ENCODE data around the gene C5orf24. TPM values are rescaled to one million over a fixed set of nuclear protein-coding genes. Genes with fewer than 3 reads are reported as not detected.
A peak's percentile ranks its signal among the peaks of the same experiment; 100 is the strongest.

C5orf24 gene
- 61.7 TPM for polyA plus RNA-seq
- long read RNA-seq, donor 1, full-length matches to known transcripts = 21 of 21 reads
- long read RNA-seq, donor 1, partial matches to known transcripts = 0 of 21 reads
- long read RNA-seq, donor 1, other reads (novel, unspliced or antisense) = 0 of 21 reads
- long read RNA-seq, donor 2, full-length matches to known transcripts = 29 of 29 reads
- long read RNA-seq, donor 2, partial matches to known transcripts = 0 of 29 reads
- long read RNA-seq, donor 2, other reads (novel, unspliced or antisense) = 0 of 29 reads
- long read RNA-seq, donor 3, full-length matches to known transcripts = 47 of 47 reads
- long read RNA-seq, donor 3, partial matches to known transcripts = 0 of 47 reads
- long read RNA-seq, donor 3, other reads (novel, unspliced or antisense) = 0 of 47 reads
- long read RNA-seq, donor 4, full-length matches to known transcripts = 6 of 6 reads
- long read RNA-seq, donor 4, partial matches to known transcripts = 0 of 6 reads
- long read RNA-seq, donor 4, other reads (novel, unspliced or antisense) = 0 of 6 reads
- long read RNA-seq, donor 5, full-length matches to known transcripts = 14 of 14 reads
- long read RNA-seq, donor 5, partial matches to known transcripts = 0 of 14 reads
- long read RNA-seq, donor 5, other reads (novel, unspliced or antisense) = 0 of 14 reads
- long read RNA-seq, donor 6, full-length matches to known transcripts = 26 of 26 reads
- long read RNA-seq, donor 6, partial matches to known transcripts = 0 of 26 reads
- long read RNA-seq, donor 6, other reads (novel, unspliced or antisense) = 0 of 26 reads
- long read RNA-seq, donor 7, full-length matches to known transcripts = 18 of 18 reads
- long read RNA-seq, donor 7, partial matches to known transcripts = 0 of 18 reads
- long read RNA-seq, donor 7, other reads (novel, unspliced or antisense) = 0 of 18 reads
- long read RNA-seq, donor 8, full-length matches to known transcripts = 44 of 44 reads
- long read RNA-seq, donor 8, partial matches to known transcripts = 0 of 44 reads
- long read RNA-seq, donor 8, other reads (novel, unspliced or antisense) = 0 of 44 reads
- long read RNA-seq, donor 9, full-length matches to known transcripts = 25 of 25 reads
- long read RNA-seq, donor 9, partial matches to known transcripts = 0 of 25 reads
- long read RNA-seq, donor 9, other reads (novel, unspliced or antisense) = 0 of 25 reads
- long read RNA-seq, donor 10, full-length matches to known transcripts = 29 of 29 reads
- long read RNA-seq, donor 10, partial matches to known transcripts = 0 of 29 reads
- long read RNA-seq, donor 10, other reads (novel, unspliced or antisense) = 0 of 29 reads
- long read RNA-seq, donor 11, full-length matches to known transcripts = 16 of 16 reads
- long read RNA-seq, donor 11, partial matches to known transcripts = 0 of 16 reads
- long read RNA-seq, donor 11, other reads (novel, unspliced or antisense) = 0 of 16 reads

DNA sequence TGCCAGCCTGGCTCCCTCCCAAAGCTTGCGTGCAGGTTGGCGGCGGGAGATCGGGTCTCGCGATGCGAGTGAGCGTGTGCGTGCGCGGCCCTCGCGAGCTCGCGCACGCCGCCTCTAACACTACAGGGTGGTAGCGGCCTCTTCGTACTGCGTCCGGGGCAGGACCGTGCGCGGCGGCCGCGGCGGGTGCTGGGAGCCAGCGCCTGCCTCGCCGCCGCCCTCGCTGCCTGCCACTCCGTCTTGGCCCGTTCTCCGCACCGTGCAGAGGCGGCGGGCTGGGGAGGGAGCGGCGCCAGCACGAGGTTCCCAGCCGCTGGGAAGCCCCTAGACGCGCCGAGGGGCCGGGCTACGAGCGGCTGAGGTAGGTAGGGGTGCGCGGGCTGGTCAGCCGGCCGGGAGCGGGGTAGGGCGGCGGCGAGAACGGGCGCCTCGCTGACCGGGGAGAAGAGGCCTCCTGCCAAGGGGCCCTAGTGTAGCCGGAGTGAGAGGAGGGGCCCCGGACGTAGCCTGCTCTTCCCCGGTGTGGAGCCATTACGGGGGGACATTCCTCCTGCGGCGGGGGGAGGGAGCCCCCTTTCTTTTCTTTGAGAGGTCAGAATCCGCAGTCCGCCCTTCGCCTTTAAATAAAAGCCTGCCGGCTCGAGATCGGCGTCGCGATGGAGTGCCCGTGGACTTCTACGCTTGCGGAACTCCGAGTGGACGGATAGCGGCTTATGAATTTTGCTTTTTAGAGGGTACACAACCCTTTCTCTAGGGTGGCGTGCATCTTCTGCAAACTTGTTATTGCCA, at the start of gene C5orf24:
C5orf24 (plus strand) TSS at position 117 of the 789 bp plus-strand sequence. CDS start 8,933 bp downstream, outside the sequence.
- Histone ChIP-seq H3K9me3 (ENCODE audit: control insufficient read depth, low read depth, low read length) (no peaks in the 10 kb centered on the region), H3K27ac (ENCODE audit: low read length) (peak within 1 kb of the TSS; percentile 90), H3K4me1 (ENCODE audit: control insufficient read depth, insufficient read depth, low read length) (peaks cover 12% of the 10 kb centered on the region), H3K4me3 (ENCODE audit: low read length) (peak within 1 kb of the TSS; percentile 59), H3K27me3 (ENCODE audit: control insufficient read depth, insufficient read depth, low read length) (no peaks in the 10 kb centered on the region), H3K36me3 (ENCODE audit: control insufficient read depth, insufficient read depth, low read length) (peaks cover 17% of the 10 kb centered on the region)
- WGBS (ENCODE audit: insufficient coverage, low lambda C conversion rate) = no CpG with 5 or more reads among the region's 84 CpGs
- DNase-seq = peak; percentile 97

GRCh38 chr5:134798468-134798867, 47.3 kb upstream of the C5orf24 start:
- DNase-seq = no peak
- Histone ChIP-seq H3K4me1 (ENCODE audit: control insufficient read depth, insufficient read depth, low read length) (no peaks in the 10 kb centered on the region), H3K9me3 (ENCODE audit: control insufficient read depth, low read depth, low read length) (no peaks in the 10 kb centered on the region), H3K27me3 (ENCODE audit: control insufficient read depth, insufficient read depth, low read length) (no peaks in the 10 kb centered on the region), H3K36me3 (ENCODE audit: control insufficient read depth, insufficient read depth, low read length) (peaks cover 64% of the 10 kb centered on the region), H3K27ac (ENCODE audit: low read length) (no peak overlapping the region), H3K4me3 (ENCODE audit: low read length) (no peak overlapping the region)
- WGBS (ENCODE audit: insufficient coverage, low lambda C conversion rate) = 90% methylated on average over 1 of the region's 5 CpGs

- Histone ChIP-seq H3K27ac (ENCODE audit: low read length) (no peak overlapping the region), H3K9me3 (ENCODE audit: control insufficient read depth, low read depth, low read length) (no peaks in the 10 kb centered on the region), H3K4me1 (ENCODE audit: control insufficient read depth, insufficient read depth, low read length) (peaks cover 6% of the 10 kb centered on the region), H3K4me3 (ENCODE audit: low read length) (no peak overlapping the region), H3K36me3 (ENCODE audit: control insufficient read depth, insufficient read depth, low read length) (peaks cover 32% of the 10 kb centered on the region), H3K27me3 (ENCODE audit: control insufficient read depth, insufficient read depth, low read length) (no peaks in the 10 kb centered on the region)
- DNase-seq = no peak
- 80% methylated on average over 1 of the region's 4 CpGs for WGBS (ENCODE audit: insufficient coverage, low lambda C conversion rate)
These were observed 41.9 kb upstream of the C5orf24 start for GRCh38 chr5:134803821-134804220.

DNA sequence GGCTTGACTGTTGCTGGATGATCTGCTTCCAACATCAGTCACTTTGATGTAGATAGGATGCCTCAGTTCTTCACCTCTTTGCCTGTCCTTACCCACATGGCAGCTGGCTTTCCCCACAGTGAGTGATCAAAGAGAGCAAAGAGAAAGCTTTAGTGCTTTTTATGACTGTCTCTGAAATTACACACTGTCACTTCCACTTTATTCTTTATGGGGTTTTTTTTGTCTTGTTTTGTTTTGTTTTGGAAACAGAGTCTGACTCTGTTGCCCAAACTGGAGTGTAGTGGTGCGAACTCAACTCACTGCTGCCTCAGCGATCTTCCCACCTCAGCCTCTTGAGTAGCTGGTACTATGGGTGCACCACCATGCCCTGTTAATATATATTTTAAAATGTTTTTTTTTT, 32.4 kb upstream of the C5orf24 start:
- WGBS (ENCODE audit: insufficient coverage, low lambda C conversion rate) = no CpG with 5 or more reads among the region's 2 CpGs

DNA sequence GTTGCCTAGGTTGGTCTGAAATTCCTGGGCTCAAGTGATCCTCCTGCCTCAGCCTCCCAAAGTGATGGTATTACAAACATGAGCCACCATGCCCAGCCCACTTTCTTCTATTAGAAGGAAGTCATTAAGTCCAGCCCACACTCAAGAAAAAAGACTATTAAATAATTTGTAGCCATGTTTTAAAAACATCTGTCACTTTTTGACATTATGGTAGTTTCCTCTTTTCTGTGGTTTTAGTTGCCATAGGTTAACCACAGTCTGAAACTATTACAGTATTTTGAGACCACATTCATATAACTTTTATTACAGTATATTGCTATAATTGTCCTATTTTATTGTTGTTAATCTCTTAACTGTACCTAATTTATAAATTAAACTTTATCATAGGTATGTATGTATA, 31.9 kb upstream of the C5orf24 start:
- Histone ChIP-seq H3K27ac (ENCODE audit: low read length) (no peak overlapping the region), H3K4me3 (ENCODE audit: low read length) (no peak overlapping the region), H3K4me1 (ENCODE audit: control insufficient read depth, insufficient read depth, low read length) (no peaks in the 10 kb centered on the region), H3K9me3 (ENCODE audit: control insufficient read depth, low read depth, low read length) (no peaks in the 10 kb centered on the region), H3K27me3 (ENCODE audit: control insufficient read depth, insufficient read depth, low read length) (no peaks in the 10 kb centered on the region), H3K36me3 (ENCODE audit: control insufficient read depth, insufficient read depth, low read length) (peaks cover 50% of the 10 kb centered on the region)
- DNase-seq = no peak

More for the DNA sequence above, 32.4 kb upstream of the C5orf24 start:
- DNase-seq = no peak
- Histone ChIP-seq H3K9me3 (ENCODE audit: control insufficient read depth, low read depth, low read length) (no peaks in the 10 kb centered on the region), H3K27me3 (ENCODE audit: control insufficient read depth, insufficient read depth, low read length) (no peaks in the 10 kb centered on the region), H3K27ac (ENCODE audit: low read length) (no peak overlapping the region), H3K36me3 (ENCODE audit: control insufficient read depth, insufficient read depth, low read length) (peaks cover 49% of the 10 kb centered on the region), H3K4me3 (ENCODE audit: low read length) (no peak overlapping the region), H3K4me1 (ENCODE audit: control insufficient read depth, insufficient read depth, low read length) (no peaks in the 10 kb centered on the region)

DNA sequence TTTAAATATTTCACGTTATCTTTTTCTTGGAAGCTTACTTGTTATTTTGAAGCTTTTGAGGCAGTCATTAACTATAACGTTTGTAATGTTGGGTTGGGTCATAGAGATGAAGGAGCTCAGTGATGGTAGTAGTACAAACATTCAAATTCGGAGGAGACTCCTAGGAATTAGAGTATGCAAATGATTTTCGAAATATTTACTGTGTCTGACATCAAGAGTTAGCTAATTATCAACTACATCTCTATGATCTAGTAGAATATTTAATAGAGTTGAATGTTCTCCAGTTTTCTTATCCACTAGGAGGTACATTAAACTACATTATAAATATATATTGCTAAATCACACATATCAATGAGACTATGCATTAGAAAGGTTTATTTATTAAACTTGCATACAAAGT, 28.8 kb upstream of the C5orf24 start:
- Histone ChIP-seq H3K4me3 (ENCODE audit: low read length) (no peak overlapping the region), H3K27ac (ENCODE audit: low read length) (no peak overlapping the region), H3K4me1 (ENCODE audit: control insufficient read depth, insufficient read depth, low read length) (no peaks in the 10 kb centered on the region), H3K36me3 (ENCODE audit: control insufficient read depth, insufficient read depth, low read length) (peaks cover 59% of the 10 kb centered on the region), H3K9me3 (ENCODE audit: control insufficient read depth, low read depth, low read length) (no peaks in the 10 kb centered on the region), H3K27me3 (ENCODE audit: control insufficient read depth, insufficient read depth, low read length) (no peaks in the 10 kb centered on the region)
- 100% methylated on average over 1 of the region's 4 CpGs for WGBS (ENCODE audit: insufficient coverage, low lambda C conversion rate)
- no peak for DNase-seq

GRCh38 chr5:134818776-134819175, 27.0 kb upstream of the C5orf24 start:
- no peak for DNase-seq
- no peaks in the 10 kb centered on the region for H3K4me1 ChIP-seq (ENCODE audit: control insufficient read depth, insufficient read depth, low read length)
- WGBS (ENCODE audit: insufficient coverage, low lambda C conversion rate) = 94% methylated on average over 3 of the region's 4 CpGs
- H3K36me3 ChIP-seq (ENCODE audit: control insufficient read depth, insufficient read depth, low read length) = peaks cover 57% of the 10 kb centered on the region
- H3K27me3 ChIP-seq (ENCODE audit: control insufficient read depth, insufficient read depth, low read length) = no peaks in the 10 kb centered on the region
- H3K9me3 ChIP-seq (ENCODE audit: control insufficient read depth, low read depth, low read length) = no peaks in the 10 kb centered on the region
- H3K27ac ChIP-seq (ENCODE audit: low read length) = no peak overlapping the region
- H3K4me3 ChIP-seq (ENCODE audit: low read length) = no peak overlapping the region

DNA sequence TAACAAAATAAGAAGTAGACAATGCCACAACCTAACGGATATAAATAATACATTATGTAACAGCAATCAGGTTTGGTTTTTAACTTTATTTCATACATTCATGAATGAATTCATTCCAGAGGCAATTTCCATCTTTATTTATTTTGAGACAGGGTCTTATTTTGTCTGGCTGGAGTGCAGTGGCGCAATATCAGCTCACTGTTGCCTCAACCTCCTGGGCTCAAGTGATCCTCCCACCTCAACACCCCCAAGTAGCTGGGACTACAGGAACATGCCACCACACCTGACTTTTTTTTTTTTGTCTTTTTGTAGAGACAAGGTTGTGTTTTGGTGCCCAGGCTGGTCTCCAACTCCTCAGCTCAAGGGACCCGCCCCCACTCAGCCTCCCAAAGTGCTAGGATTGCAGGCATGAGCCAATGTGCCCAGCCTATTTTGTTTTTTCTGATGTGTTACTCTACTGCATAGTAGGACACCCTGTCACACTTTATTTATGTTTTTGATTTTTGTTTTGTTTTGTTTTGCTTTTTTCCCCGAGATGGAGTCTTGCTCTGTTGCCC, 26.3 kb upstream of the C5orf24 start:
- no peaks in the 10 kb centered on the region for H3K9me3 ChIP-seq (ENCODE audit: control insufficient read depth, low read depth, low read length)
- H3K27me3 ChIP-seq (ENCODE audit: control insufficient read depth, insufficient read depth, low read length) = no peaks in the 10 kb centered on the region
- DNase-seq = no peak
- H3K4me3 ChIP-seq (ENCODE audit: low read length) = no peak overlapping the region
- H3K36me3 ChIP-seq (ENCODE audit: control insufficient read depth, insufficient read depth, low read length) = peaks cover 58% of the 10 kb centered on the region
- no peak overlapping the region for H3K27ac ChIP-seq (ENCODE audit: low read length)
- H3K4me1 ChIP-seq (ENCODE audit: control insufficient read depth, insufficient read depth, low read length) = no peaks in the 10 kb centered on the region
- WGBS (ENCODE audit: insufficient coverage, low lambda C conversion rate) = 100% methylated on average over 1 of the region's 4 CpGs

GRCh38 chr5:134821841-134822240, 23.9 kb upstream of the C5orf24 start:
- DNase-seq = no peak
- 100% methylated on average over 1 of the region's 7 CpGs for WGBS (ENCODE audit: insufficient coverage, low lambda C conversion rate)
- H3K4me3 ChIP-seq (ENCODE audit: low read length) = no peak overlapping the region
- H3K27ac ChIP-seq (ENCODE audit: low read length) = no peak overlapping the region
- H3K9me3 ChIP-seq (ENCODE audit: control insufficient read depth, low read depth, low read length) = no peaks in the 10 kb centered on the region
- no peaks in the 10 kb centered on the region for H3K4me1 ChIP-seq (ENCODE audit: control insufficient read depth, insufficient read depth, low read length)
- no peaks in the 10 kb centered on the region for H3K27me3 ChIP-seq (ENCODE audit: control insufficient read depth, insufficient read depth, low read length)
- H3K36me3 ChIP-seq (ENCODE audit: control insufficient read depth, insufficient read depth, low read length) = peaks cover 48% of the 10 kb centered on the region

Measured in large intestine (tissue), 12 donors.